GM12864 (cell line): ENCODE measurements around the gene EXOC3L4.
A peak's percentile ranks its signal among the peaks of the same experiment; 100 is the strongest.

Source experiments
- DNase-seq: peaks from one replicate; pipeline ENCODE4 v3.0.0-alpha.2; 2011; ENCODE audit warnings: low read depth
- H3K4me3 ChIP-seq: 2 replicates; pipeline ENCODE4 v1.5.1; 2011; ENCODE audit warnings: mild to moderate bottlenecking, low read depth, low read length, control low read depth
- CTCF ChIP-seq: IDR thresholded peaks from 2 replicates; pipeline ENCODE4 v1.5.1; 2011; ENCODE audit warnings: low read depth, mild to moderate bottlenecking, moderate library complexity, low read length, control low read depth, inconsistent platforms; ENCODE audit errors: missing control alignments

The EXOC3L4 gene

GRCh38 chr14:103108749-103109207 is 14.3 kb downstream of the EXOC3L4 start:
- DNase-seq, result no peak
- H3K4me3 ChIP-seq, result no peak overlapping the region
- no peak for TF ChIP-seq CTCF

- H3K4me3 ChIP-seq, result no peak overlapping the region
- TF ChIP-seq CTCF, result no peak
- DNase-seq, result no peak
Observed at GRCh38 chr14:103109535-103110441, 15.3 kb downstream of the EXOC3L4 start.

- DNase-seq, result no peak
- no peak for TF ChIP-seq CTCF
- no peak overlapping the region for H3K4me3 ChIP-seq
Observed at GRCh38 chr14:103110681-103111231, 16.2 kb downstream of the EXOC3L4 start.

GRCh38 chr14:103111232-103111868 is 16.8 kb downstream of the EXOC3L4 start:
- TF ChIP-seq CTCF, result no peak
- DNase-seq, result no peak
- peak overlapping the region; percentile 7; the same call in 1 of the 2 replicates for H3K4me3 ChIP-seq

DNA sequence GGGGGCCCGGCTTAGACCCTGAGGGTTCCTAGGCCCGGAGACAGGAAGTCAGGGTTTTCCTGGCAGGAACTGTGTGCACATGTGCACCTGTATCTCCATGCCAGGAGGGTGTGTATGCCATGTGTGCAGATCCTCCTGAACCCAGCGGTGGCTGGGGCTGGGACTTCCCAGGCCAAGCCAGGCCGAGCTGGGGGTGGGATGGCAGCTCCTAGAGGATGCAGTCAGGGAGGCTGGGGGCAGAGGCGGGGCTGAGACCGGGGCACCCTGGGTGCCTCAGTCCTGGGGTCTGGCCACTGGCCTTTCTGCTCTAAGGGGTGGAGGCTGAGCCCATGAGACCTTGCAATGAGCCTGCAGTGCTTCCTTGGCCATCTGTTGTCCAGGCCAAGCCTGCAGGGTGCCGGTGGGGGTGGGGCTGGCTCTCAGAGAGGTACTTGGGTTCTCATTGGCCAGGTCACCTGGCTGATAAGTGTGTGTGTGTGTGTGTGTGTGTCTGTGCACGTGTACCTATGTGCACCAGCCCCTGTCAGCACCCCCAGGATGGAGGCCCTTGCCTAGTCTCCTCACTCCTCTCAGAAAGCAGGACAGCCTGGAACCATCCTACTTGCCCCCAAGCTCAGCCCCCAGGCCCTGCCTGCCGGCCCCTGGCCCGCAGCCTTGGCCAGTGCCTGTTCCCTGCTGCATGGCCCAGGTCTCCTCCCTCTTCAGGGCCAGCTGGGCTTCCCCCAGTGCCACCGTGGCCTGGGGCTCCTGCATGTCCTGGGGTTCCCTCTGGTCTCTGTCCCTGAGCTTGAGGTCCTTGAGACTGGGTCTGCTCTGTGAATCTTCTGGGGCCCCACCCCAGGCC is 18.1 kb downstream of the EXOC3L4 start:
- no peak for DNase-seq
- H3K4me3 ChIP-seq, result no peak overlapping the region
- TF ChIP-seq CTCF, result no peak

GRCh38 chr14:103113303-103113702 is 18.8 kb downstream of the EXOC3L4 start:
- no peak overlapping the region for H3K4me3 ChIP-seq
- TF ChIP-seq CTCF, result no peak
- DNase-seq, result no peak
